Prostate gland (tissue), 2 donors: ENCODE data around the gene CCL8. TPM values are rescaled to one million over a fixed set of nuclear protein-coding genes. Genes with fewer than 3 reads are reported as not detected.

Source experiments
- DNase-seq: peaks from one replicate; pipeline ENCODE4 v3.0.0-alpha.2; 2019; ENCODE audit warnings: low spot score
- H3K27ac ChIP-seq, 2 donors: fragments of 200-600 bp; sonication (generic); 2 replicates each; pipeline ENCODE4 v1.5.1; 2017 to 2019
- H3K27me3 ChIP-seq: fragments of 200-600 bp; sonication (generic); replicated peaks from 2 replicates; pipeline ENCODE4 v1.5.1; 2019; ENCODE audit not compliant: insufficient read depth
- H3K36me3 ChIP-seq, 2 donors: fragments of 200-600 bp; sonication (generic); 1 replicate in 1 of 2; 2 replicates in 1 of 2; pipeline versions ENCODE4 v1.5.1 to v1.8.1; 2017 to 2019
- H3K4me1 ChIP-seq: fragments of 200-600 bp; sonication (generic); replicated peaks from 2 replicates; pipeline ENCODE4 v1.5.1; 2019
- H3K4me3 ChIP-seq, 2 donors: fragments of 200-600 bp; sonication (generic); 2 replicates each; pipeline ENCODE4 v1.5.1; 2017 to 2019
- H3K9me3 ChIP-seq: fragments of 200-600 bp; sonication (generic); 2 replicates; pipeline ENCODE4 v1.5.1; 2017
- POLR2A ChIP-seq: fragments of 450-650 bp; IDR thresholded peaks from one replicate; pipeline ENCODE4 v1.6.1; 2016; ENCODE audit warnings: antibody characterized with exemption, mild to moderate bottlenecking
- POLR2AphosphoS5 ChIP-seq: sonication (generic); formaldehyde crosslinking; IDR thresholded peaks from one replicate; pipeline ENCODE4 v1.6.1; 2017; ENCODE audit warnings: antibody characterized with exemption
- WGBS: methylation state at CpG from one replicate; pipeline ENCODE4 v1.1.5; 2018; 5-methylcytosine and 5-hydroxymethylcytosine counted together
- intact Hi-C: fragments of 100-400 bp; cut with DNase I; formaldehyde crosslinking; loops from one replicate; pipeline ENCODE4 v1.14.2; 2022
- total RNA-seq, 2 donors: library from RNA; depleted of rRNA; stranded (reverse); fragments of >200 nt; gene quantifications; one replicate each; pipeline ENCODE4 v1.1.0, GENCODE V29; 2016
- TF ChIP-seq, protein P1 (sequence below), 4 experiments: fragments of 200-600 bp in 2 of 4; fragments of 450-650 bp in 2 of 4; sonication (generic) in 2 of 4; IDR thresholded peaks; 1 replicate in 3 of 4; 2 replicates in 1 of 4; pipeline ENCODE4 v1.5.1; 2016 to 2019; ENCODE audit warnings: antibody characterized with exemption in 4 of 4, mild to moderate bottlenecking in 2 of 4, moderate library complexity in 2 of 4

CCL8 gene
- total RNA-seq, 2 donors from 2014 or later: not detected

DNA sequence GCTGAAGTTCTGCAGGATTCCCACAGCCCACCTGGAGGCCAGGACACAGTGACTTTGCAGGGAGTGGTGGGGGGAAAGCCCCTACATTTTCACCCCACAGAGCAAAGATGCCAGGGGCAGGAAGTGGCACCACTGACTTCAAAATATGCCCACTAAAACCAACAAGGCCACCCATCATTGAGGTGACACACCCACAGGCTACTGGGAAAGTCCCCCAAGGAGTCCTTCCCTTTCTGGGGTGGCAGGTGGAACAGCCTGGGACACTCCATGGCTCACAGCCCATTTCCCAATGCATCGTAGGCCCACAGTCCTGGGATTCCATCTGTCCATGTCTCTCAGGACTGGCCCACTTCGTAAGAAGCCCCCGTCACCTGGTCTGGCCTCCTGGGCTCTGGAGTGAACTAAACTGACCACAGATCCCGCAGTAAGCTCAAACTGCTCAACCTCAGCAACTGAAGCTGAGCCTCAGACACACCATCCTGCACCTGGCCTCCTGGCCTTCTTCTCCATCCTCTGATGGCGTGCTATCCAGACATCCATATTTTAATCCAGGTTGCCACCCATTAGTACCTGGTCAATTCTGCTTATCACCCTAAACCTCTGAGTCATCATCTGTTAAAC is 51.3 kb downstream of the CCL8 start:
- intact Hi-C loops: no loop called here
- 86% methylated on average over 5 of the region's 5 CpGs for WGBS
- no peaks in the 10 kb centered on the region for H3K27me3 ChIP-seq
- TF ChIP-seq, protein P1, sequence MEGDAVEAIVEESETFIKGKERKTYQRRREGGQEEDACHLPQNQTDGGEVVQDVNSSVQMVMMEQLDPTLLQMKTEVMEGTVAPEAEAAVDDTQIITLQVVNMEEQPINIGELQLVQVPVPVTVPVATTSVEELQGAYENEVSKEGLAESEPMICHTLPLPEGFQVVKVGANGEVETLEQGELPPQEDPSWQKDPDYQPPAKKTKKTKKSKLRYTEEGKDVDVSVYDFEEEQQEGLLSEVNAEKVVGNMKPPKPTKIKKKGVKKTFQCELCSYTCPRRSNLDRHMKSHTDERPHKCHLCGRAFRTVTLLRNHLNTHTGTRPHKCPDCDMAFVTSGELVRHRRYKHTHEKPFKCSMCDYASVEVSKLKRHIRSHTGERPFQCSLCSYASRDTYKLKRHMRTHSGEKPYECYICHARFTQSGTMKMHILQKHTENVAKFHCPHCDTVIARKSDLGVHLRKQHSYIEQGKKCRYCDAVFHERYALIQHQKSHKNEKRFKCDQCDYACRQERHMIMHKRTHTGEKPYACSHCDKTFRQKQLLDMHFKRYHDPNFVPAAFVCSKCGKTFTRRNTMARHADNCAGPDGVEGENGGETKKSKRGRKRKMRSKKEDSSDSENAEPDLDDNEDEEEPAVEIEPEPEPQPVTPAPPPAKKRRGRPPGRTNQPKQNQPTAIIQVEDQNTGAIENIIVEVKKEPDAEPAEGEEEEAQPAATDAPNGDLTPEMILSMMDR (IDR thresholded peaks at IDR 0.05): no peak
- TF ChIP-seq POLR2A (no peak), POLR2AphosphoS5 (no peak)
- H3K4me1 ChIP-seq: no peaks in the 10 kb centered on the region
- H3K36me3 ChIP-seq: no peaks in the 10 kb centered on the region
- no peak overlapping the region for H3K27ac ChIP-seq
- H3K9me3 ChIP-seq: no peaks in the 10 kb centered on the region
- DNase-seq: no peak
- H3K4me3 ChIP-seq: no peak overlapping the region

- 27% methylated on average over 3 of the region's 3 CpGs for WGBS
- intact Hi-C loops: no loop called here
- Histone ChIP-seq H3K27me3 (no peaks in the 10 kb centered on the region), H3K9me3 (no peaks in the 10 kb centered on the region), H3K4me3 (no peak overlapping the region), H3K4me1 (no peaks in the 10 kb centered on the region), H3K27ac (no peak overlapping the region), H3K36me3 (no peaks in the 10 kb centered on the region)
- peak; percentile 15 for TF ChIP-seq POLR2AphosphoS5
- TF ChIP-seq, protein P1 (IDR thresholded peaks at IDR 0.05): no peak
- DNase-seq: peak; percentile 39
Observed at GRCh38 chr17:34370997-34371395, 51.8 kb downstream of the CCL8 start.

Other genes with a start within 250 kb of the CCL8 start
- 10 to 100 TPM; 30.2 to 41.8 TPM for gene CCL2, start 64.2 kb upstream of the CCL8 start, total RNA-seq
- not detected for gene CCL7, start 49.2 kb upstream of the CCL8 start, total RNA-seq
- 1 to 10 TPM in 1 of 2 donors, not detected in 1; 1.1 TPM for gene CCL11, start 33.7 kb upstream of the CCL8 start, total RNA-seq
- not detected for gene CCL13, start 37.0 kb downstream of the CCL8 start, total RNA-seq
- not detected for gene CCL1, start 43.8 kb downstream of the CCL8 start, total RNA-seq